A549 treated with RU486 at 1 μM for 4 hours (cell line): ENCODE measurements around the gene APOBEC2. TPM values are rescaled to one million over a fixed set of nuclear protein-coding genes. Genes with fewer than 3 reads are reported as not detected.

Experiments
- total RNA-seq: library from RNA; stranded (reverse); fragments of 200-300 nt; extraction: Qiagen RNA extraction; gene quantifications from 5 replicates; pipeline ENCODE4 v1.2.3, GENCODE V29; 2022; ENCODE audit warnings: low read depth

APOBEC2 gene
- total RNA-seq, result not detected in 5 replicates

DNA sequence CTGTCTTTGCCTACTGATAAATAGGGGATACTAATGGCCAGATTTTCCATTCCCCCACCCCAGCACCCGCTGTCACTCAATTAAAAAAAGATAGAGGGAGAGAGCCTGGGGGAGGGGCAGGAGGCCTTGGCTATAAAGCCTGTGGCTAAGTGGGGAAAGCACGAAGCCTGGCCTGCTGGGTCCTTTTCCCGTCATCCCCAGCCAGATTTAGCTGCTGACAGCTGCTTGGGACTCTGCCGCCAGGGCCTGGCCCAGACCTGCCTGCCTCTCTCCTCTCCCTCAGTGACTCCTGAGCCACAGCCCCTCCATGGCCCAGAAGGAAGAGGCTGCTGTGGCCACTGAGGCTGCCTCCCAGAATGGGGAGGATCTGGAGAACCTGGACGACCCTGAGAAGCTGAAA lies at the start of gene APOBEC2:
TSS of gene APOBEC2 (plus strand) at position 162 of the 400 bp plus-strand sequence. CDS start at position 308, 146 bp downstream.

DNA sequence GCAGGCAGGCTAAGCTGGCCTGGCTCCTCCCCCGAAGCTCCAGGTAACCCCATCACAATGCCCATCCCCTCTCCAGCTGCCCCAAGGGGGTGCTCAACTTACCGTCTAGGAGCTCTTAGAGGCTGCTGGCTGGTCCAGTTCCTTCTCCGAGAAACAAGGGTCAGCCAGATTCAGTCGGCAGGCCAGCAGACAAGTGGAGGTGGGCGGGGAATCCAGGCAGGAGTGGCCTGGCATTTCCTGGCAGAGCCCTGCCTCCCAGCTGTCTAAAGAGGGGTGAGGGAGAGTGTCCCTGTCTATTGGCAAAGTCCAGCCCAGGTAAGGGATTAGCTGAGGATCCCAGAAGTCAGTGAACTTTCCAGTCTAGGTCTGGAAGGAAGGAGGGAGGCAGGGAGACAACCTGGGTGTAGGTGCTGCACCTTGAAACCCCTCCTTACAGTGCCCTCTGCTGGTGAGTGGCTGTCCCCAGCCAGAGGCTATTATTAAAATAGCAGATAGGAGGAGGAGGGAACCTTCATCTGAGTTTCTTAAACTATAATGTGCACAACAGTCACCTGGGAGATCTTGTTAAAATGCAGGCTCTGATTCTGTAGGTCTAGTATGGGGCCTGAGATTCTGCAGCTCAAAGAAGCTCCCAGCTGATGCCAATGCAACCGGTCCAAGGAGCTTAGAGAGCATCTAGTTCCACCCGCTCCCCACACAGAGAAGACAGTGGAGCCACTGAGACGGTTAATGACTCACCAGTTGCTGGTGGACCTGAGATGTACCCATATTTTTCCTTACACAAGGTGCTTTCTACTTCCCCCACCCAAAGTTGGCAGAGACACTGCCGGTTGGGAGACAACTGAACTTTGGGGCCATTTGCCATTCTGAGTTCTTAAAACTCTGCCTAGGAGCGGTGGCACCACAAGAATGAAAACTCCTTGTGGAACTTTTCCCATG lies 13.7 kb upstream of the APOBEC2 start, which contains the start of gene UNC5CL:
TSS of gene UNC5CL (minus strand) at position 162 of the 939 bp plus-strand sequence. CDS start 4,147 bp downstream, outside the sequence.

DNA sequence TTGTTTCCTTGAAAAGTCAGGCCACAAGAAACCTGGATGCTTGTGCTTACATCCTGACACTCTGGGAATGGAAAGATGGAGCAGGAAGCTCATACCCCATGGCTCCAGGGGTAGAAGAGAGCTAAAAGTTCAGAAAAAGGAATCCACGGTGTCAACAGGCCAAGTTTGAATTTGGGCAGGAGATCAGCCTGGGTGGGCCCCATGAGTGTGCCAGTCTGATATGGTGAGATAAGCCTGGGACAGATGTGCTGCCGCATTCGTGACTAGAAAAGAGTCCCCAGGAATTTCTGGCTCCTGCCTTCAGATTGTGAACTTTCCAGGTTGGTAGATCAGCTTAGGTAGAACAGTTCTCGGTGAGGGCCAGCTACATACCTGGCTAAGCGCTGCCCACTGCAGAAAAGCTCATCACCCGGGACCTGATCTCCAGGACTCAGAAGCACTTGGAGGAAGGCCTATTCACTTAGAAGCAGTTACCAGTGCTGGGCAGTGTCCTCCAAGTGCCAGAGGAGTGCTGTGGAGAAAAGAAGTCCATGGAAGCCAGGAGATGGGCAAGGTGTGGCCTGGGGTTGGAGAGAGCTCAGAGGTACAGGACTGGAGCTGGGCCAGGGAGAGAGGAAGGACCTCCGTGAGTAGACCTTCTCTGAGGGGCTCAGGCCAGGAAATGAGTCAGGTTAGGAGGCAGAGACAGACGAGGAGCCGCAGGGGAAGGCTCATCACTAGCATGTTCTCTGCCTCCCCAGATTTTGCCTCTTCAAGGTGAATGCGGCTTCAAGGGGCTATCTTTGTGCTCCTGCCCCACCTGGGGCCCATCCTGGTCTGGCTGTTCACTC lies 10.6 kb upstream of the APOBEC2 start, which contains the start of gene TSPO2:
TSS of gene TSPO2 (plus strand) at position 242 of the 830 bp plus-strand sequence. CDS start at position 761, 519 bp downstream.

DNA sequence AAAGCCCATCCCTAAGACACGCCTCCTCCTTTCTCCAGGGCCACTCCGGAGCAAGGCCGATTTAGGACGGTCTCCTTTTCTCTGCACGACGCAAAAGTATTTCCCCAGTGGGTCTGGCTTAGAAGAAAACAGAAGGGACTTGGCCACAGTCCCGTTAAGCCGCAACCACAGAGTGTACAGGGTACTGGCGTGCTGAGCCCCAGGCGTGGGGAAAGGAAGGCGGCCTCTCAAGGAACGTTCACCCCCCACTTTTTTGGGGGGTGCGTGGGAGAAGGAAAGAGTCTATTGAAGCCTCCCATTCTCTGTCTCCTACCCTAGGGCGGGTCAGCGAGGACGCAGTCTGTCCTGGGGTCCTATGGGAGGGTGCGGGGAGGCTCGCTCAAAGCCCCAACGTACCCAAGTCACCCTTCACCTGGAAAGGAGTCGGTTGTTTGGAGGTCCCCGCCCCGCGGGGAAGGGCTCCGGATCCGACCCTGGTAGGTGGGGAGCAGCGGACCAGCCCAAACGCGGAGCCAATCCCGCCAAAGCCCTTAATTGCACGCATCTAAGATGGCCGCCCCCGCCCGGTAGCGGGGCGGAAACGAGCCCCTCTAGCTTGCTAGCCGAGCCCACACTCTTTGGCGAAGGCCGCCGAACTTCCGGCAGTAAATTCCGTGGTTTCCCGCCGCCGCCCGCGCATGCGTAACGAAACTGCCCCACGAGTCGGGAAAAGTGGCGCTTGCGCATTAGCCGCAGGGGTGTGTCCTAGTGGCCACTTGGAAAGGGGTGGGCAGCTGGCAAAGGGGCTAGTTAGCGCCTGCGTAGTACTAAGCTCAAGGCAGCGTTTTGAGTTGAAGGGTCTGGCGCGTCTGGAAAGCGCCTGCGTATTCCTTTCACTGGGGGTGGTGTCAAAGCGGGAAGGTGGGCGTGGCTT lies 19.2 kb downstream of the APOBEC2 start, which contains the start of gene OARD1:
TSS of gene OARD1 (minus strand) at position 434 of the 913 bp plus-strand sequence. CDS start 722 bp downstream, outside the sequence.

DNA sequence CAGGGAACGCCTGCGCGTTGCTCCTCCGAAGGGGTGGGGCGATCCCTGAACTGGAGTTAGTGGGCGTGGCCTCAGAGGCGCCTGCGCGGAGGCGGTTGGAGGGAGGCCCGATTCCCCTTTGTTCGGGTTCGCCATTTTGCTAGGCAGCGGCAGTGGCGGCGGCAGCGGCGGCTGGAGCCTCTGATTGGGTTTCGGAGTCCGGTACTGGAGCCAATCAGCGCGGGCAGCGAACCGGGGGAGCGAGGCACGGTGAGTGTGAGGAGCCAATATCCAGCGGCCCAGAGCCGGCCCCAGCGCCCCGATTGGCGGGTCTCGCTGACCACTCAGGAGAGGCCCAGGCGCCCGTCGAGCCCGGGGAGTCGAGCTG lies 19.8 kb downstream of the APOBEC2 start, which contains the start of gene NFYA:
TSS of gene NFYA (plus strand) at position 139 of the 367 bp plus-strand sequence. CDS start 6,116 bp downstream, outside the sequence.

Other genes starting within 250 kb of the APOBEC2 start
- gene UNC5CL, start 14.0 kb upstream of the APOBEC2 start, total RNA-seq, result 0.30 to 0.57 TPM (median 0.42 TPM) in 5 replicates
- gene TSPO2, start 10.7 kb upstream of the APOBEC2 start, total RNA-seq, result not detected in 5 replicates
- 17.3 to 25.3 TPM (median 19.9 TPM) in 5 replicates for gene OARD1, start 19.2 kb downstream of the APOBEC2 start, total RNA-seq
- gene NFYA, start 19.8 kb downstream of the APOBEC2 start, total RNA-seq, result 10.0 to 14.8 TPM (median 13.5 TPM) in 5 replicates
- not detected in 5 replicates for gene TREML1, start 101.1 kb downstream of the APOBEC2 start, total RNA-seq
- not detected in 5 replicates for gene TREM2, start 109.9 kb downstream of the APOBEC2 start, total RNA-seq
- gene TREML2, start 147.9 kb downstream of the APOBEC2 start, total RNA-seq, result not detected in 5 replicates
- not detected in 5 replicates for gene TREML4, start 175.1 kb downstream of the APOBEC2 start, total RNA-seq
- 0.22 TPM in 1 of 5 replicates, not detected in the others for gene TREM1, start 233.5 kb downstream of the APOBEC2 start, total RNA-seq